ENCODE data around the gene LRRC45.

DNA sequence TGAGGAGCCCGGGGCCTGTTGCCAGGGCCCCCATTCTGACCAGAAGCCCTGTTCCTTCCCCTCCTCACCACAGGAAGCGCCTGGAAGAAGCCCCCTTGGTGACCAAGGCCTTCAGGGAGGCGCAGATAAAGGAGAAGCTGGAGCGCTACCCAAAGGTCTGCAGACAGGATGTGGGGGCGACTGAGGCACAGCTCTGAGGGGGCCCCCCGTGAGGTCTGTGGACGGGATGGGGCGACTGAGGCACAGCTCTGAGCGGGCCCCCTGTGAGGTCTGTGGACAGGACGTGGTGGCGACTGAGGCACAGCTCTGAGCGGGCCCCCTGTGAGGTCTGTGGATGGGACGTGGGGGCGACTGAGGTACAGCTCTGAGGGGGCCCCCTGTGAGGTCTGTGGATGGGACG, 13.7 kb upstream of the LRRC45 start:
- TF ChIP-seq, protein P1, sequence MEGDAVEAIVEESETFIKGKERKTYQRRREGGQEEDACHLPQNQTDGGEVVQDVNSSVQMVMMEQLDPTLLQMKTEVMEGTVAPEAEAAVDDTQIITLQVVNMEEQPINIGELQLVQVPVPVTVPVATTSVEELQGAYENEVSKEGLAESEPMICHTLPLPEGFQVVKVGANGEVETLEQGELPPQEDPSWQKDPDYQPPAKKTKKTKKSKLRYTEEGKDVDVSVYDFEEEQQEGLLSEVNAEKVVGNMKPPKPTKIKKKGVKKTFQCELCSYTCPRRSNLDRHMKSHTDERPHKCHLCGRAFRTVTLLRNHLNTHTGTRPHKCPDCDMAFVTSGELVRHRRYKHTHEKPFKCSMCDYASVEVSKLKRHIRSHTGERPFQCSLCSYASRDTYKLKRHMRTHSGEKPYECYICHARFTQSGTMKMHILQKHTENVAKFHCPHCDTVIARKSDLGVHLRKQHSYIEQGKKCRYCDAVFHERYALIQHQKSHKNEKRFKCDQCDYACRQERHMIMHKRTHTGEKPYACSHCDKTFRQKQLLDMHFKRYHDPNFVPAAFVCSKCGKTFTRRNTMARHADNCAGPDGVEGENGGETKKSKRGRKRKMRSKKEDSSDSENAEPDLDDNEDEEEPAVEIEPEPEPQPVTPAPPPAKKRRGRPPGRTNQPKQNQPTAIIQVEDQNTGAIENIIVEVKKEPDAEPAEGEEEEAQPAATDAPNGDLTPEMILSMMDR (IDR thresholded peaks at IDR 0.05) = no peak
- TF ChIP-seq POLR2A (IDR thresholded peaks at IDR 0.05) = no peak
